Neural progenitor cell (in vitro differentiated cells): ENCODE measurements around the gene SMCHD1.
"Not testable (repeated sequence)": the region's sequence is repeated elsewhere in the genome, so short reads cannot be mapped to it uniquely, and the experiment has no call there.

ENCODE experiments used
- CTCF ChIP-seq: fragments of 200-600 bp; sonication (generic); IDR thresholded peaks from 2 replicates; pipeline ENCODE4 v1.5.1; 2017; ENCODE audit warnings: antibody characterized with exemption, mild to moderate bottlenecking
- EZH2 ChIP-seq: fragments of 200-600 bp; sonication (generic); IDR thresholded peaks from 2 replicates; pipeline ENCODE4 v1.6.1; 2017; ENCODE audit warnings: antibody characterized with exemption, mild to moderate bottlenecking, moderate library complexity

GRCh38 chr18:2808640-2809039, 153.1 kb downstream of the SMCHD1 start:
- TF ChIP-seq CTCF, EZH2: not testable (repeated sequence)
